GM20000 (cell line): ENCODE measurements around the gene FBXO40.

Experiments
- DNase-seq: peaks from one replicate; pipeline ENCODE4 v3.0.0; 2012; ENCODE audit warnings: low spot score
- CTCF ChIP-seq: IDR thresholded peaks from 2 replicates; pipeline ENCODE4 v1.5.1; 2012; ENCODE audit warnings: mild to moderate bottlenecking, control low read depth; ENCODE audit errors: extremely low read depth, missing control alignments

FBXO40 gene

GRCh38 chr3:121592856-121593702, at the start of gene FBXO40:
Gene FBXO40, plus strand, starts transcription at chr3:121593379. Its CDS starts 27,197 bp downstream, at chr3:121620576.
- no peak for TF ChIP-seq CTCF
- DNase-seq, result no peak

GRCh38 chr3:121545049-121545573, 48.1 kb upstream of the FBXO40 start:
- no peak for TF ChIP-seq CTCF
- no peak for DNase-seq

- DNase-seq, result peak; percentile 90
- no peak for TF ChIP-seq CTCF
These were observed 47.4 kb upstream of the FBXO40 start, which contains the start of gene POLQ for GRCh38 chr3:121545574-121546455. Gene POLQ, minus strand, starts transcription at chr3:121545988. Its CDS starts 111 bp downstream, at chr3:121545877.

GRCh38 chr3:121552379-121552778, 40.8 kb upstream of the FBXO40 start:
- DNase-seq, result no peak
- TF ChIP-seq CTCF, result no peak

GRCh38 chr3:121552797-121553196, 40.4 kb upstream of the FBXO40 start:
- no peak for TF ChIP-seq CTCF
- DNase-seq, result no peak

GRCh38 chr3:121557426-121557934, 35.7 kb upstream of the FBXO40 start:
- DNase-seq, result no peak
- no peak for TF ChIP-seq CTCF
